Osteocyte (in vitro differentiated cells): Measurements from ENCODE around the gene VEZF1. TPM values are rescaled to one million over a fixed set of nuclear protein-coding genes. Genes with fewer than 3 reads are reported as not detected.

Source experiments
- DNase-seq: peaks from one replicate; pipeline ENCODE4 v3.0.0; 2021; ENCODE audit warnings: mixed read lengths; ENCODE audit not compliant: unreplicated experiment; ENCODE audit errors: extremely low spot score
- H3K27ac Mint-ChIP-seq: one replicate; pipeline ENCODE4 v1.8.0; 2021; ENCODE audit warnings: mild to moderate bottlenecking, mixed read lengths; ENCODE audit not compliant: unreplicated experiment
- H3K27me3 Mint-ChIP-seq: one replicate; pipeline ENCODE4 v1.8.0; 2021; ENCODE audit warnings: mixed read lengths; ENCODE audit not compliant: unreplicated experiment
- H3K36me3 Mint-ChIP-seq: one replicate; pipeline ENCODE4 v1.8.0; 2021; ENCODE audit warnings: mixed read lengths; ENCODE audit not compliant: unreplicated experiment
- H3K4me1 Mint-ChIP-seq: one replicate; pipeline ENCODE4 v1.8.0; 2021; ENCODE audit warnings: mixed read lengths; ENCODE audit not compliant: unreplicated experiment
- H3K4me3 Mint-ChIP-seq: one replicate; pipeline ENCODE4 v1.8.0; 2021; ENCODE audit warnings: mild to moderate bottlenecking, moderate library complexity, mixed read lengths; ENCODE audit not compliant: unreplicated experiment
- H3K9me3 Mint-ChIP-seq: one replicate; pipeline ENCODE4 v1.8.0; 2021; ENCODE audit warnings: mixed read lengths; ENCODE audit not compliant: unreplicated experiment
- CTCF ChIP-seq: fragments of 200-600 bp; sonication (generic); IDR thresholded peaks from 2 replicates; pipeline ENCODE4 v1.5.0; 2021; ENCODE audit warnings: antibody characterized with exemption, mild to moderate bottlenecking, moderate library complexity
- total RNA-seq: library from RNA; stranded (reverse); gene quantifications from 2 replicates; pipeline ENCODE4 v1.2.1, GENCODE V29; 2021

Gene VEZF1
- total RNA-seq, 1 donor from 2014 or later = 50.6 TPM

- H3K4me3 Mint-ChIP-seq = no peak overlapping the region
- H3K36me3 Mint-ChIP-seq = peaks cover 34% of the 10 kb centered on the region
- no peak overlapping the region for H3K27ac Mint-ChIP-seq
- no peak for TF ChIP-seq CTCF
- H3K27me3 Mint-ChIP-seq = no peaks in the 10 kb centered on the region
- no peaks in the 10 kb centered on the region for H3K9me3 Mint-ChIP-seq
- peaks cover 25% of the 10 kb centered on the region for H3K4me1 Mint-ChIP-seq
- DNase-seq = no peak
Observed at GRCh38 chr17:57999010-57999495, 11.0 kb upstream of the VEZF1 start.

- peaks cover 17% of the 10 kb centered on the region for H3K36me3 Mint-ChIP-seq
- TF ChIP-seq CTCF = no peak
- DNase-seq = no peak
- peaks cover 11% of the 10 kb centered on the region for H3K4me1 Mint-ChIP-seq
- no peak overlapping the region for H3K4me3 Mint-ChIP-seq
- H3K27ac Mint-ChIP-seq = no peak overlapping the region
- H3K9me3 Mint-ChIP-seq = no peaks in the 10 kb centered on the region
- H3K27me3 Mint-ChIP-seq = no peaks in the 10 kb centered on the region
Observed at GRCh38 chr17:57997085-57997809, 9.2 kb upstream of the VEZF1 start.

GRCh38 chr17:57995076-57995956 is 7.3 kb upstream of the VEZF1 start:
- peak; percentile 59 for TF ChIP-seq CTCF
- Mint-ChIP-seq H3K27me3 (no peaks in the 10 kb centered on the region), H3K36me3 (peaks cover 13% of the 10 kb centered on the region), H3K4me3 (no peak overlapping the region), H3K4me1 (peaks cover 12% of the 10 kb centered on the region), H3K27ac (peak overlapping the region; percentile 44), H3K9me3 (no peaks in the 10 kb centered on the region)
- DNase-seq = no peak

- no peak for TF ChIP-seq CTCF
- DNase-seq = no peak
- Mint-ChIP-seq H3K4me3 (no peak overlapping the region), H3K27ac (no peak overlapping the region), H3K4me1 (peaks cover 20% of the 10 kb centered on the region), H3K36me3 (peaks cover 10% of the 10 kb centered on the region), H3K9me3 (no peaks in the 10 kb centered on the region), H3K27me3 (no peaks in the 10 kb centered on the region)
Observed at GRCh38 chr17:57994436-57994835, 6.4 kb upstream of the VEZF1 start.
